Neural progenitor cell (in vitro differentiated cells): ENCODE data around the gene FHOD1.

ENCODE experiments used
- CTCF ChIP-seq: fragments of 200-600 bp; sonication (generic); IDR thresholded peaks from 2 replicates; pipeline ENCODE4 v1.5.1; 2017; ENCODE audit warnings: antibody characterized with exemption, mild to moderate bottlenecking
- EZH2 ChIP-seq: fragments of 200-600 bp; sonication (generic); IDR thresholded peaks from 2 replicates; pipeline ENCODE4 v1.6.1; 2017; ENCODE audit warnings: antibody characterized with exemption, mild to moderate bottlenecking, moderate library complexity
- EZH2phosphoT487 ChIP-seq: fragments of 200-600 bp; sonication (generic); IDR thresholded peaks from 2 replicates; pipeline ENCODE4 v1.6.1; 2017; ENCODE audit warnings: antibody characterized with exemption

- TF ChIP-seq CTCF = peak; percentile 65
- TF ChIP-seq EZH2 = no peak
- TF ChIP-seq EZH2phosphoT487 = no peak
Measured at GRCh38 chr16:67279296-67280089, 32.2 kb upstream of the FHOD1 start, which contains the start of gene PLEKHG4.
